ENCODE results near the gene SMAD2.

The SMAD2 gene

GRCh38 chr18:47817795-47818077 lies 112.7 kb downstream of the SMAD2 start:
- no peak overlapping the region for H3K4me3 ChIP-seq (ENCODE audit: low read depth, low read length)
- TF ChIP-seq CTCF (IDR thresholded peaks at IDR 0.05; ENCODE audit: borderline replicate concordance, insufficient read depth, low read depth, low read length), result no peak

- H3K4me3 ChIP-seq (ENCODE audit: low read depth, low read length), result no peak overlapping the region
- no peak for TF ChIP-seq CTCF (IDR thresholded peaks at IDR 0.05; ENCODE audit: borderline replicate concordance, insufficient read depth, low read depth, low read length)
Observed at GRCh38 chr18:47817017-47817794, 113.3 kb downstream of the SMAD2 start.

- no peak overlapping the region for H3K4me3 ChIP-seq (ENCODE audit: low read depth, low read length)
- TF ChIP-seq CTCF (IDR thresholded peaks at IDR 0.05; ENCODE audit: borderline replicate concordance, insufficient read depth, low read depth, low read length), result no peak
Observed at GRCh38 chr18:47815486-47816270, 114.8 kb downstream of the SMAD2 start.

GRCh38 chr18:47809420-47809819 lies 121.0 kb downstream of the SMAD2 start:
- no peak for TF ChIP-seq CTCF (IDR thresholded peaks at IDR 0.05; ENCODE audit: borderline replicate concordance, insufficient read depth, low read depth, low read length)
- no peak overlapping the region for H3K4me3 ChIP-seq (ENCODE audit: low read depth, low read length)

- TF ChIP-seq CTCF (IDR thresholded peaks at IDR 0.05; ENCODE audit: borderline replicate concordance, insufficient read depth, low read depth, low read length), result no peak
- no peak overlapping the region for H3K4me3 ChIP-seq (ENCODE audit: low read depth, low read length)
Observed at GRCh38 chr18:47802802-47803201, 127.7 kb downstream of the SMAD2 start.

- TF ChIP-seq CTCF (IDR thresholded peaks at IDR 0.05; ENCODE audit: borderline replicate concordance, insufficient read depth, low read depth, low read length), result no peak
- H3K4me3 ChIP-seq (ENCODE audit: low read depth, low read length), result no peak overlapping the region
Observed at GRCh38 chr18:47801817-47802216, 128.6 kb downstream of the SMAD2 start.

- H3K4me3 ChIP-seq (ENCODE audit: low read depth, low read length), result no peak overlapping the region
- TF ChIP-seq CTCF (IDR thresholded peaks at IDR 0.05; ENCODE audit: borderline replicate concordance, insufficient read depth, low read depth, low read length), result no peak
Observed at GRCh38 chr18:47800756-47801155, 129.7 kb downstream of the SMAD2 start.

Measured in GM12875 (cell line).